ENCODE data around the gene BTBD9. TPM values are rescaled to one million over a fixed set of nuclear protein-coding genes. Genes with fewer than 3 reads are reported as not detected.
A peak's percentile ranks its signal among the peaks of the same experiment; 100 is the strongest.

Gene BTBD9
- total RNA-seq, 1 experiment from 2014 or later, result 8.9 TPM

DNA sequence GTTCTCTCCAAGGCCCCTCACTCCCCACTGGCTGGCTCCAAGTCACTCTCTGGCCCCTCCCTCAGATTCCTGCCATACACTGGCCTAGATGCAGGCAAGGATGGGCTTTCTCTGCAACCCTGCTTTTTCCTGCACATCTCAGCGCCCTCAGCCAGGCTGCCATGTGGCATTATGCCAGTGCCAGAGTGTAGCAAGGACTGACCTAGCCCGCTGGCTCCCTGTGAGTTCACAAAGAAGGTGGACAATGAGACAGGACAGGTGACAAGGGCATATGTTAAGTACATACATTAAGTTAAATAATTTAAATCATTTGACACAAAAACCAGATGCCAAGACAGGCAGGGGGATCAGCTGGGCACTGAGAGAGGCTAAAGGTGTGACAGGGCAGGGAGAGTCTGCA is 425.6 kb downstream of the BTBD9 start:
- no peak overlapping the region for H2BK5ac ChIP-seq (ENCODE audit: insufficient read length, low read length)
- no peak for DNase-seq

More for the DNA sequence above, 425.6 kb downstream of the BTBD9 start:
- Histone ChIP-seq H3K79me1 (ENCODE audit: insufficient read depth, low read depth, low read length, poor library complexity, severe bottlenecking) (no peaks in the 10 kb centered on the region), H3K23ac (ENCODE audit: insufficient read length, low read depth, low read length) (no peak overlapping the region), H2BK120ac (ENCODE audit: low read depth, low read length, poor library complexity, severe bottlenecking) (no peak overlapping the region), H4K91ac (ENCODE audit: insufficient read length, low read depth, low read length) (no peak overlapping the region), H3K4me1 (ENCODE audit: insufficient read depth, low read length) (peaks cover 10% of the 10 kb centered on the region; the same call in 1 of the 2 replicates), H3K79me2 (ENCODE audit: insufficient read depth, low read length) (no peaks in the 10 kb centered on the region), H2AFZ (ENCODE audit: low read length) (no peak overlapping the region), H3K18ac (ENCODE audit: insufficient read length, low read depth, low read length) (no peak overlapping the region), H4K5ac (ENCODE audit: insufficient read length, low read depth, low read length) (no peak overlapping the region), H3K27ac (ENCODE audit: insufficient read length, low read depth, low read length) (no peak overlapping the region), H2BK12ac (ENCODE audit: insufficient read length, low read depth, low read length) (no peak overlapping the region), H2AK5ac (ENCODE audit: insufficient read length, low read length) (no peak overlapping the region), H3K27me3 (ENCODE audit: insufficient read depth, low read length) (no peaks in the 10 kb centered on the region), H3T11ph (ENCODE audit: low read length) (no peak overlapping the region), H4K8ac (replicated peaks; ENCODE audit: insufficient read length, low read depth, low read length) (no peak overlapping the region), H3K14ac (ENCODE audit: insufficient read depth, low read length) (no peak overlapping the region; the same call in 1 of the 2 replicates), H4K20me1 (ENCODE audit: control insufficient read depth, insufficient read depth, insufficient read length) (no peaks in the 10 kb centered on the region), H3K56ac (ENCODE audit: insufficient read length, low read depth, low read length) (no peak overlapping the region), H3K23me2 (ENCODE audit: insufficient read length, low read depth, low read length, poor library complexity, severe bottlenecking) (no peaks in the 10 kb centered on the region), H3K9me3 (ENCODE audit: control insufficient read depth, low read depth, low read length) (no peaks in the 10 kb centered on the region), H3K4me2 (ENCODE audit: insufficient read depth, insufficient read length, low read length) (no peak overlapping the region), H2BK15ac (ENCODE audit: low read depth, low read length) (no peak overlapping the region), H3K4ac (ENCODE audit: low read depth, low read length) (no peak overlapping the region), H2BK20ac (ENCODE audit: low read depth, low read length, poor library complexity, severe bottlenecking) (no peak overlapping the region), H3K9ac (ENCODE audit: extremely low read depth, insufficient read length, low read length) (no peak overlapping the region)
- Mint-ChIP-seq H3K27me3 (ENCODE audit: low read depth) (no peaks in the 10 kb centered on the region), H3K9me3 (no peaks in the 10 kb centered on the region), H3K4me1 (peaks cover 48 to 53% of the 10 kb centered on the region in 2 experiments), H3K4me3 (no peak overlapping the region; a peak in 1 of 5 replicates), H3K27ac (peak overlapping the region in 2 of 3 experiments; percentile 61 to 68; a peak in 4 of 7 replicates), H3K36me3 (ENCODE audit: insufficient read depth in 1 of 3, low read depth in 3 of 3) (no peaks in the 10 kb centered on the region)
- TF ChIP-seq, protein P1, sequence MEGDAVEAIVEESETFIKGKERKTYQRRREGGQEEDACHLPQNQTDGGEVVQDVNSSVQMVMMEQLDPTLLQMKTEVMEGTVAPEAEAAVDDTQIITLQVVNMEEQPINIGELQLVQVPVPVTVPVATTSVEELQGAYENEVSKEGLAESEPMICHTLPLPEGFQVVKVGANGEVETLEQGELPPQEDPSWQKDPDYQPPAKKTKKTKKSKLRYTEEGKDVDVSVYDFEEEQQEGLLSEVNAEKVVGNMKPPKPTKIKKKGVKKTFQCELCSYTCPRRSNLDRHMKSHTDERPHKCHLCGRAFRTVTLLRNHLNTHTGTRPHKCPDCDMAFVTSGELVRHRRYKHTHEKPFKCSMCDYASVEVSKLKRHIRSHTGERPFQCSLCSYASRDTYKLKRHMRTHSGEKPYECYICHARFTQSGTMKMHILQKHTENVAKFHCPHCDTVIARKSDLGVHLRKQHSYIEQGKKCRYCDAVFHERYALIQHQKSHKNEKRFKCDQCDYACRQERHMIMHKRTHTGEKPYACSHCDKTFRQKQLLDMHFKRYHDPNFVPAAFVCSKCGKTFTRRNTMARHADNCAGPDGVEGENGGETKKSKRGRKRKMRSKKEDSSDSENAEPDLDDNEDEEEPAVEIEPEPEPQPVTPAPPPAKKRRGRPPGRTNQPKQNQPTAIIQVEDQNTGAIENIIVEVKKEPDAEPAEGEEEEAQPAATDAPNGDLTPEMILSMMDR (conservative IDR thresholded peaks at IDR 0.05), result no peak
- WGBS (ENCODE audit: extremely low coverage, insufficient read length, low lambda C conversion rate), result no CpG with 5 or more reads among the region's 2 CpGs

Data from H9 (cell line).